GM12874 (cell line): Measurements from ENCODE around the gene STX18.

Experiments
- TF ChIP-seq, protein P1 (sequence below): IDR thresholded peaks from 2 replicates; pipeline ENCODE4 v1.5.1; 2011; ENCODE audit warnings: low read depth, mild to moderate bottlenecking, control low read depth, low read length, moderate library complexity; ENCODE audit not compliant: insufficient read depth

Gene STX18

DNA sequence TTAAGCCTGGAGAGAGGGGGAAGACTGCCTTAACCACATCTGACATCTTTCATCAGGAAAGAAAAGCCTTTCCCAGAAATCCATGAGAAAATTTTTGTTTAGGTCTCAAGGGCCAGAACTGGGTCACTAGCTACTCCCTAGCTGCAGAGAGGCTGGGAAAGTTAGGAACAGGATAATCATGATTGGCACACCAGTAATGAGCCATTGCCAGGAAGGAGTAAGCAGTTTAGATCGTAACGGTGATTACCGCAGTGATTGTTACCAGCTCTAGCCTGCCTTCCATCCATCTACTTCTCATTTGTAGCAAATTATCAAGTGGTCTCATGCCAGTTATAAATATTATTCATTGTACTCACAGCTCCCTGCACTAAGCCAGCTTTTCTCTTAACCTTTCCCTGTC, 22.7 kb upstream of the STX18 start:
- TF ChIP-seq, protein P1, sequence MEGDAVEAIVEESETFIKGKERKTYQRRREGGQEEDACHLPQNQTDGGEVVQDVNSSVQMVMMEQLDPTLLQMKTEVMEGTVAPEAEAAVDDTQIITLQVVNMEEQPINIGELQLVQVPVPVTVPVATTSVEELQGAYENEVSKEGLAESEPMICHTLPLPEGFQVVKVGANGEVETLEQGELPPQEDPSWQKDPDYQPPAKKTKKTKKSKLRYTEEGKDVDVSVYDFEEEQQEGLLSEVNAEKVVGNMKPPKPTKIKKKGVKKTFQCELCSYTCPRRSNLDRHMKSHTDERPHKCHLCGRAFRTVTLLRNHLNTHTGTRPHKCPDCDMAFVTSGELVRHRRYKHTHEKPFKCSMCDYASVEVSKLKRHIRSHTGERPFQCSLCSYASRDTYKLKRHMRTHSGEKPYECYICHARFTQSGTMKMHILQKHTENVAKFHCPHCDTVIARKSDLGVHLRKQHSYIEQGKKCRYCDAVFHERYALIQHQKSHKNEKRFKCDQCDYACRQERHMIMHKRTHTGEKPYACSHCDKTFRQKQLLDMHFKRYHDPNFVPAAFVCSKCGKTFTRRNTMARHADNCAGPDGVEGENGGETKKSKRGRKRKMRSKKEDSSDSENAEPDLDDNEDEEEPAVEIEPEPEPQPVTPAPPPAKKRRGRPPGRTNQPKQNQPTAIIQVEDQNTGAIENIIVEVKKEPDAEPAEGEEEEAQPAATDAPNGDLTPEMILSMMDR, result no peak

DNA sequence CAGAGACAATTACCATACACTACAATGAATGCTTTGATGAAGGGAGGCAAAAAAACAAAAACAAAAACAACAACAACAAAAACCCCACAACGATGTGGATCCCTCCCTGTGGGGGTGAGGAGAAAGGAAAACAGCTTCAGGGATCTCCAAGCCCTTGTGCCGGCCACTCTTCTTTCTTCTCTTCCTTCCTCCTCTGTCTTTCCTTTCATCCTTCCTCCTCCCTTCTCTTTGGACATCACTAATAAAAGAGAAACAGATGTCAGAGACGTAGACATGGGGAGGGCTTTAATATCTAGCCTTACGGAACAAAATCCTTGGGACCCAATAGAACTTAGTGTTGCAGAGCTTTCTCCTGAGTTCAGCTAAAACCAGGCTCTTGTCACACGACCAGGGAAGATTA, 18.8 kb upstream of the STX18 start:
- TF ChIP-seq, protein P1, result no peak

DNA sequence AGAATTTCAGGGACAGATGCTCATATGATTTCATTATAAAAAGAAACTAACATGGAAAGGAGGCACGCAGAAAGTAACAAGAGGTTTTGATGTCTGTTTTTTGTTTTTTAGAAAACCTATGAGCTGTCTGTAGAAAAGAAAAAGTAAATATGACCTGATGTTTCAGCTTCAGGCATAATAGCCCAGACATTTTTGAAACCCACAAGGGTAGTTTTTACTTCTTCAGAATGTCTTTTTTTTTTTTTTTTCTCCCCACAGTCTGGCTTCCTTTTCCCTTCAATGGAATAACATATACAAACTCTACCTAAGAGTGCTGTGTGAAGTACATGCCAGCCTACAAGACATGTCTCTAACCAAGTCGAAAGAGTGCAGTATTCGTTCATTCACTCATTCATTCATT, 18.3 kb upstream of the STX18 start:
- TF ChIP-seq, protein P1, result no peak

DNA sequence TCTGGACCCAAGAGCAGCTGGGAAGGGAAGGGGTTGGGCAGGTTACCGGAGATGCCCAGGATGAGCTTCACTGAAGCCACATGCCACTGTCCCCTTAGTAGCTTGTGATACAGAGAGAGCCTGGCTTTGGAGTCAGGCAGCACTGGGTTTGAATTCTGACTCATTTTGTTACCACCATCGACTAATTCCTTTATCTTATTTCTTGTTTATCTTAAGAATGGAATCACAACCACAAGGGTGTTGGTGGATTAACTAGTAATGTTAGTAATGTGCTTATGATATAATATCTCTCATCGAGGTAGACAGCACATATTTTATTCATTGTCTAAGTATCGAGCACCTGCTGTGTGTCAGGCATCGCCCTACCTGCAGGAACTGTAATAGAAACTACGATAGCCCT, 17.7 kb upstream of the STX18 start:
- TF ChIP-seq, protein P1, result no peak

DNA sequence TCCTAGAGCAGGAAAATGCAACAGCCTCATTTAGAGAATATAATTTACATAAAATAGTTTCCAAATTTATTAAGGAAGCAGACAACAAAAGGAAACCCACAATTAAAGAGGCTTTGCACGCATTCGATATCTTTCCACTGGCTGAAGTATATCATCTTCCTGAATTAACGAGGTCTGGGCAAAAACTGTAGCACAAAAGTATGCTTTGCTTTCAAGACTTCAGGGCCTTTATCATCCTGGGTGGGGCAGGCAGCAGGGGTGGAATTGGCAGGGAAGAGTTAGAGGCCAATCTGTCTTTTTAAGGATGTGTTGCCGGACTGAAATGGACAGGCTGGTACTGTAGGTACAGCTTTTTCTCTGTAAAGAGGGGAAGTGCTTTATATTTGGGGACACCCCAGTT, 17.0 kb upstream of the STX18 start:
- TF ChIP-seq, protein P1, result no peak

DNA sequence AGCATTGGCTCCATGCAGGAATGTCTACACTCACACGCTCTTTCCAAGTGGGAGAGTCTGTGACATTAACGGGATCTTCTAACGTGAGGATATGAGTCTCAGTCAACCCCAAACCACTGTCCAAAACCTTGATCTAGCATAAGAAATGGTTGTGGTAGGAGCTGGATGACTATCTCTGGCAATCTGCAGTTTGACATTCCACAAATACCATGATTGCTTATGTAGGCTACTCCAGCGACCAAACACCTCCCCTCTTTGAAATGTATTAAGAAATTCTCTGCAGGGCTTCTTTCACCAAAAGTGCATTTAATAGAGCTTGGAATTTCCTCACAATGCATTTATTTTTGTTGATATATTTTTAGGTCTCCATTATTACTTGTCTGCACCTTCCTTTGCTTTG, 14.1 kb upstream of the STX18 start:
- TF ChIP-seq, protein P1, result no peak

DNA sequence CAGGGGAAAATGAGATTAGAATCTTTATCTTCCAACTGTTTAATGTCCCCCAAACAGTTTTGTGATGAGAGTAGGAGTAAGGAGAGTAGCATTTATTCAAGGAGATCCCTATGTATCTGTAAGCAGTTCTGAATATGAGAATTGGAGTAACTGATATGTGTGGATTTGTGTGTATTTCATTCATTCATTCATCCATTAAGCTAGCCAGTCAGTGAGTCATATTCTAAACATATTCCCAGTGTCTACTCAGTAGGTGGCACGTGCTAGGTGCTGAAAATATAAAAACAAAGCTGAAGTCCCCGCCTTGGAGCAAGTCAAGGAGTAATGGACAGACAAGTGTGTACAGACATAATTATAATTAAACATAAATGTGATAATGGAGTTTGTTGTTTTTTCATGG, 12.4 kb upstream of the STX18 start:
- TF ChIP-seq, protein P1, result no peak

DNA sequence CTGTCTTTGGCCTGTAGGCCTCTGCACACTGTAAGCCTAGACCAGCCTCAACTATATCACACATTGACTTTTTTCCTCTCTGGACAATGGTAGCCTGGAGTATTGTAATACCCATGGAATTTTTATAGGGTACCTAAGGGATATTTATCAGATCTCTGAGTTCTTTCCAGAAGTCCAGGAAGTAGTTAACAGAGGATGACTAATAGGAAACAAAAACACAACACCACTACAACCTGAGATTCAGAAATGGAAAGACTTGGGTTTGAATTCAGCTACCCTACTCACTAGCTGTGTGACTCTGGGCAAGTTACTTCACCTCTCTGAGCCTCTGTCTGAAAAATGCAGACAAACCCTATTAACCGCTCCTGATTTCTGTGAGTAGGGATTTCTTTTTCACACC, 7.7 kb upstream of the STX18 start:
- TF ChIP-seq, protein P1, result no peak
